GM21381 (cell line): ENCODE data around the gene GET3.
A peak's percentile ranks its signal among the peaks of the same experiment; 100 is the strongest.
"Not testable (repeated sequence)": the region's sequence is repeated elsewhere in the genome, so short reads cannot be mapped to it uniquely, and the experiment has no call there.

ENCODE experiments used
- ATAC-seq: cut with Tn5 transposase; IDR thresholded peaks from one replicate; pipeline ENCODE4 v1.9.1; 2021; ENCODE audit warnings: mild to moderate bottlenecking, moderate library complexity; ENCODE audit not compliant: unreplicated experiment

The GET3 gene

DNA sequence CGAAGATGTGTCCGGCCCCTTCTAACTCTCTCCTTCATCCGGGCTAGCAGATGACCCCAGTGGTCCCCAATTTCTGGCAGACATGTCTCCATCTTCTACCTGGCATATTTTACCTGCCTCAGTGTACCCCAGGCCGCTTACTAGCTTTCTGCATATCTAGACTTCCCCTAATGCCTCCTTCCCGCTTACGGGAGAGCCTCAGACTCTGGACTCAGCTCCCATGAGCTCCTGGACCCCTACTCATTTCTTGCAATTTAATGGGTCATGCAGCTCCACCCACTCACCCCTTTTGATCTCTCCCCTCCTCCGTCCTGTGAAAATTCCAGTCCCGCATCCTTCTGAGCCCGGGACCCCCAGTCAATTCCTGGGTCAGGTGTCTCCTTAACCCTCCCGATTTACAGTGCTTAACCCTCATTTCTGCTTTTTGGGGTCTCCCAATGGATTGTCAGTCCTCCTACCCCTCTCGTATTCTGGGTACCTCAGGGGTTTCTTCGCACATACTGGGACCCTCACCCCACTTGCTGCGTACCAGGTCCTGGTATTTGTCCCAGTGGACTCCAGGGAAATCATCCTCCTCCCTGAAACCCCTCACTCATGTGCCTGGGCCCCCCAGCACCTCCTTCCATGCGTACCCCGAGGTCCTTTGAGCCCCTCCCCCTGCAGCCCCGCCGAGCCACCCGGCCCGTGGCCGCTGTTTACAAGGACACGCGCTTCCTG lies 53.5 kb downstream of the GET3 start:
- ATAC-seq: no peak

DNA sequence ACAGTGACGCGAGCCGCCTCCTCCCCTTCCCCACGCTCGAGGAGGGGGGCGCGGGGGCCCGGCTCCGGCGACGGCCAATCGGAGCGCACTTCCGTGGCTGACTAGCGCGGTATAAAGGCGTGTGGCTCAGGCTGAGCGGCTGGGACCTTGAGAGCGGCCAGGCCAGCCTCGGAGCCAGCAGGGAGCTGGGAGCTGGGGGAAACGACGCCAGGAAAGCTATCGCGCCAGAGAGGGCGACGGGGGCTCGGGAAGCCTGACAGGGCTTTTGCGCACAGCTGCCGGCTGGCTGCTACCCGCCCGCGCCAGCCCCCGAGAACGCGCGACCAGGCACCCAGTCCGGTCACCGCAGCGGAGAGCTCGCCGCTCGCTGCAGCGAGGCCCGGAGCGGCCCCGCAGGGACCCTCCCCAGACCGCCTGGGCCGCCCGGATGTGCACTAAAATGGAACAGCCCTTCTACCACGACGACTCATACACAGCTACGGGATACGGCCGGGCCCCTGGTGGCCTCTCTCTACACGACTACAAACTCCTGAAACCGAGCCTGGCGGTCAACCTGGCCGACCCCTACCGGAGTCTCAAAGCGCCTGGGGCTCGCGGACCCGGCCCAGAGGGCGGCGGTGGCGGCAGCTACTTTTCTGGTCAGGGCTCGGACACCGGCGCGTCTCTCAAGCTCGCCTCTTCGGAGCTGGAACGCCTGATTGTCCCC lies 54.2 kb downstream of the GET3 start, which contains the start of gene JUNB:
Gene JUNB, plus strand, starts transcription at position 142 of the 706 bp plus-strand sequence. Its CDS starts 286 bp downstream, at position 428.
- ATAC-seq: peak; percentile 29

DNA sequence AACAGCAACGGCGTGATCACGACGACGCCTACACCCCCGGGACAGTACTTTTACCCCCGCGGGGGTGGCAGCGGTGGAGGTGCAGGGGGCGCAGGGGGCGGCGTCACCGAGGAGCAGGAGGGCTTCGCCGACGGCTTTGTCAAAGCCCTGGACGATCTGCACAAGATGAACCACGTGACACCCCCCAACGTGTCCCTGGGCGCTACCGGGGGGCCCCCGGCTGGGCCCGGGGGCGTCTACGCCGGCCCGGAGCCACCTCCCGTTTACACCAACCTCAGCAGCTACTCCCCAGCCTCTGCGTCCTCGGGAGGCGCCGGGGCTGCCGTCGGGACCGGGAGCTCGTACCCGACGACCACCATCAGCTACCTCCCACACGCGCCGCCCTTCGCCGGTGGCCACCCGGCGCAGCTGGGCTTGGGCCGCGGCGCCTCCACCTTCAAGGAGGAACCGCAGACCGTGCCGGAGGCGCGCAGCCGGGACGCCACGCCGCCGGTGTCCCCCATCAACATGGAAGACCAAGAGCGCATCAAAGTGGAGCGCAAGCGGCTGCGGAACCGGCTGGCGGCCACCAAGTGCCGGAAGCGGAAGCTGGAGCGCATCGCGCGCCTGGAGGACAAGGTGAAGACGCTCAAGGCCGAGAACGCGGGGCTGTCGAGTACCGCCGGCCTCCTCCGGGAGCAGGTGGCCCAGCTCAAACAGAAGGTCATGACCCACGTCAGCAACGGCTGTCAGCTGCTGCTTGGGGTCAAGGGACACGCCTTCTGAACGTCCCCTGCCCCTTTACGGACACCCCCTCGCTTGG lies 55.0 kb downstream of the GET3 start:
- no peak for ATAC-seq

DNA sequence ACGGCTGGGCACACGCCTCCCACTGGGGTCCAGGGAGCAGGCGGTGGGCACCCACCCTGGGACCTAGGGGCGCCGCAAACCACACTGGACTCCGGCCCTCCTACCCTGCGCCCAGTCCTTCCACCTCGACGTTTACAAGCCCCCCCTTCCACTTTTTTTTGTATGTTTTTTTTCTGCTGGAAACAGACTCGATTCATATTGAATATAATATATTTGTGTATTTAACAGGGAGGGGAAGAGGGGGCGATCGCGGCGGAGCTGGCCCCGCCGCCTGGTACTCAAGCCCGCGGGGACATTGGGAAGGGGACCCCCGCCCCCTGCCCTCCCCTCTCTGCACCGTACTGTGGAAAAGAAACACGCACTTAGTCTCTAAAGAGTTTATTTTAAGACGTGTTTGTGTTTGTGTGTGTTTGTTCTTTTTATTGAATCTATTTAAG lies 55.6 kb downstream of the GET3 start:
- no peak for ATAC-seq

- peak; percentile 29 for ATAC-seq
Measured at GRCh38 chr19:12793290-12794195, 56.2 kb downstream of the GET3 start.

DNA sequence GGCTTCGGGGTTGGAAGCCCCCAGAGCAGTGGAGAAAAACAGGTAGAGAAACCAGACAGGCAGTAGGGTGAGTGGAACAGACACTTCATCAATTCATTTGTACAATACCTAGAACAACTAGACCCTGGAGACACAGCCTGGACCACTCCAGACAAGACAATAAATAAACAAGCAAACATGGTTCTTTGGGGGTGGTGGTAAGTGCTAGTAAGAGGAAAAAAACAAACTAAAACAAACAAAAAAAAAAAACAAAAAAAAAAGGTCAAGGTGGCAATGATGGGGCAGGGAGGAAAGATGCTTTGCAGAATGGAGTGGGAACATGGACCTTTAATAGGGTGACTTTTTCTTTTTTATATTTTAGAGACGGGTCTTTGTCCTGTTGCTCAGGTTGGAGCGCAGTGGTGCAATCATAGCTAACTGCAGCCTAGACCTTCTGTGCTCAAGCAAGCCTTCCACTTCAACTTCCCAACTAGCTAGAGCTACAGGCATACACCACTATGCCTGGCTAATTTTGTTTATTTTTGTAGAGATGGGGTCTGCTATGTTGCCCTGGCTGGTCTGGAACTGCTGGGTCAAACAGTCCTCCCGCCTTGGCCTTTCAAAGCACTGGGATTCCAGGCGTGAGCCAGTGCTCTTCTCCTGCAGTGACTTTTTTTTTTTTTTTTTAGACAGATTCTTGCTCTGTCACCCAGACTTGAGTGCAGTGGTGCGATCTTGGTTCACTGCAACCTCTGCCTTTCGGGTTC lies 57.1 kb downstream of the GET3 start:
- ATAC-seq: no peak

- ATAC-seq: no peak
Measured at GRCh38 chr19:12794971-12795381, 57.7 kb downstream of the GET3 start.

GRCh38 chr19:12796146-12797071 lies 59.1 kb downstream of the GET3 start:
- no peak for ATAC-seq

GRCh38 chr19:12797141-12797587 lies 59.9 kb downstream of the GET3 start:
- ATAC-seq: no peak

- ATAC-seq: not testable (repeated sequence)
Measured at GRCh38 chr19:12797607-12798006, 60.3 kb downstream of the GET3 start.
